HCT116 (cell line): ENCODE results near the gene TTLL11. TPM values are rescaled to one million over a fixed set of nuclear protein-coding genes. Genes with fewer than 3 reads are reported as not detected.

Experiments used
- ATAC-seq: fragments of 200-7000 bp; cut with Tn5 transposase; 2 replicates; pipeline ENCODE4 v1.9.1; 2020; ENCODE audit warnings: mild to moderate bottlenecking, moderate library complexity
- BruUV-seq: library from RNA; stranded (reverse); fragments of 400-500 nt; replicated peaks from 2 replicates; lab custom pipeline; 2021; lab: Mats Ljungman, UMichigan
- CTCF ChIA-PET: fragments of 300-600 bp; sonication (Branson Sonifier 250); formaldehyde crosslinking; loops from one replicate; lab custom pipeline; 2021; ENCODE audit warnings: antibody characterized with exemption; lab: Charles Lee
- POLR2A ChIA-PET: fragments of 300-600, 350-600 bp; sonication (Branson Sonifier 250); formaldehyde crosslinking; loops from one replicate; lab custom pipeline; 2021; ENCODE audit warnings: antibody characterized with exemption; lab: Charles Lee
- RAD21 ChIA-PET, 2 experiments: fragments of 300-600 bp; sonication (Branson Sonifier 250); formaldehyde crosslinking; loops; one replicate each; lab custom pipeline; 2023; ENCODE audit warnings: low total read pairs in 2 of 2; ENCODE audit not compliant: uncharacterized antibody in 2 of 2, unreplicated experiment in 2 of 2, low non-redundant PET in 1 of 2; lab: Charles Lee
- DNase-seq: peaks from one replicate; pipeline ENCODE4 v3.0.0-alpha.2; 2010; ENCODE audit warnings: low read depth, low spot score
- H2AFZ ChIP-seq: fragments of 200-600 bp; shearing (Covaris generic), sonication (generic); 2 replicates; pipeline ENCODE4 v1.6.1; 2017; ENCODE audit warnings: low read depth, mixed run types, mixed read lengths, antibody characterized with exemption, low read length; ENCODE audit not compliant: poor library complexity, severe bottlenecking
- H3K27ac ChIP-seq: 2 replicates; pipeline ENCODE4 v1.5.1; 2012; ENCODE audit warnings: low read depth, low read length
- H3K27me3 ChIP-seq: fragments of 200-600 bp; sonication (generic); 2 replicates; pipeline ENCODE4 v1.6.1; 2016; ENCODE audit warnings: mixed run types, low read length, mixed read lengths; ENCODE audit not compliant: insufficient read depth
- H3K36me3 ChIP-seq, 2 experiments: fragments of 200-500 bp in 1 of 2; fragments of 200-600 bp in 1 of 2; sonication (Bioruptor generic) in 1 of 2; sonication (generic) in 1 of 2; 2 replicates each; pipeline versions ENCODE4 v1.5.1 to v1.6.1; 2014 to 2016; ENCODE audit warnings: low read length in 2 of 2, inconsistent platforms in 1 of 2, mixed read lengths in 1 of 2, mixed run types in 1 of 2; ENCODE audit not compliant: insufficient read depth in 2 of 2, control insufficient read depth in 1 of 2
- H3K4me1 ChIP-seq, 2 experiments: fragments of 200-600 bp in 1 of 2; sonication (generic) in 1 of 2; 2 replicates each; pipeline versions ENCODE4 v1.5.1 to v1.6.1; 2012 to 2017; ENCODE audit warnings: low read length in 2 of 2, inconsistent platforms in 1 of 2, mild to moderate bottlenecking in 1 of 2, mixed read lengths in 1 of 2, mixed run types in 1 of 2, moderate library complexity in 1 of 2; ENCODE audit not compliant: insufficient read depth in 2 of 2, control insufficient read depth in 1 of 2
- H3K4me2 ChIP-seq: fragments of 200-600 bp; sonication (generic); 2 replicates; pipeline ENCODE4 v1.6.1; 2017; ENCODE audit warnings: mixed run types, low read length, mixed read lengths
- H3K4me3 ChIP-seq, 2 experiments: fragments of 200-600 bp in 1 of 2; sonication (generic) in 1 of 2; replicated peaks in 1 of 2; 2 replicates each; pipeline ENCODE4 v1.5.1; 2011 to 2016; ENCODE audit warnings: low read length in 2 of 2, control low read depth in 1 of 2, low read depth in 1 of 2, mild to moderate bottlenecking in 1 of 2, mixed read lengths in 1 of 2, mixed run types in 1 of 2
- H3K79me2 ChIP-seq: fragments of 200-600 bp; sonication (generic); 2 replicates; pipeline ENCODE4 v1.6.1; 2017; ENCODE audit warnings: mild to moderate bottlenecking, mixed run types, low read length, moderate library complexity, mixed read lengths; ENCODE audit not compliant: insufficient read depth
- H3K9ac ChIP-seq: fragments of 200-600 bp; sonication (generic); 2 replicates; pipeline ENCODE4 v1.6.1; 2016; ENCODE audit warnings: low read length, mixed read lengths
- H3K9me2 ChIP-seq: fragments of 200-600 bp; sonication (generic), shearing (Covaris generic); 2 replicates; pipeline ENCODE4 v1.6.1; 2017; ENCODE audit warnings: mixed run types, mild to moderate bottlenecking, moderate library complexity; ENCODE audit not compliant: insufficient read depth
- H3K9me3 ChIP-seq, 2 experiments: fragments of 200-500 bp in 1 of 2; fragments of 200-600 bp in 1 of 2; sonication (Bioruptor generic) in 1 of 2; sonication (generic) in 1 of 2; 2 replicates each; pipeline ENCODE4 v1.6.1; 2014 to 2017; ENCODE audit warnings: low read length in 2 of 2, mixed read lengths in 2 of 2, inconsistent platforms in 1 of 2, low read depth in 1 of 2, mild to moderate bottlenecking in 1 of 2, mixed run types in 1 of 2, moderate library complexity in 1 of 2; ENCODE audit not compliant: control insufficient read depth in 1 of 2, insufficient read depth in 1 of 2
- H4K20me1 ChIP-seq: fragments of 200-600 bp; sonication (generic), shearing (Covaris generic); 2 replicates; pipeline ENCODE4 v1.6.1; 2017; ENCODE audit warnings: mixed run types, mild to moderate bottlenecking, moderate library complexity; ENCODE audit not compliant: insufficient read depth
- CBX3 ChIP-seq: IDR thresholded peaks from 2 replicates; pipeline ENCODE4 v1.6.1; 2012; ENCODE audit warnings: low read depth
- CEBPB ChIP-seq: IDR thresholded peaks from 2 replicates; pipeline ENCODE4 v1.6.1; 2012; ENCODE audit warnings: low read depth
- CTCF ChIP-seq, 3 experiments: fragments of 200-600 bp in 1 of 3; sonication (generic) in 1 of 3; IDR thresholded peaks in 2 of 3; conservative IDR thresholded peaks in 1 of 3; 2 replicates each; pipeline ENCODE4 v1.5.1; 2012 to 2017; ENCODE audit warnings: low read depth in 2 of 3, low read length in 2 of 3, antibody characterized with exemption in 1 of 3, borderline replicate concordance in 1 of 3, control low read depth in 1 of 3, mild to moderate bottlenecking in 1 of 3, mixed read lengths in 1 of 3, mixed run types in 1 of 3, moderate library complexity in 1 of 3; ENCODE audit not compliant: insufficient read depth in 1 of 3
- ELF1 ChIP-seq: IDR thresholded peaks from 2 replicates; pipeline ENCODE4 v1.6.1; 2012; ENCODE audit warnings: low read depth, borderline replicate concordance
- EZH2 ChIP-seq: fragments of 200-600 bp; sonication (generic); IDR thresholded peaks from 2 replicates; pipeline ENCODE4 v1.6.1; 2017; ENCODE audit warnings: antibody characterized with exemption, mixed run types
- EZH2phosphoT487 ChIP-seq: fragments of 200-600 bp; IDR thresholded peaks from 2 replicates; pipeline ENCODE4 v1.6.1; 2018; ENCODE audit warnings: antibody characterized with exemption, borderline replicate concordance
- FOSL1 ChIP-seq: IDR thresholded peaks from 2 replicates; pipeline ENCODE4 v1.6.1; 2012; ENCODE audit warnings: low read depth
- JUND ChIP-seq: IDR thresholded peaks from 2 replicates; pipeline ENCODE4 v1.6.1; 2012
- MAX ChIP-seq: IDR thresholded peaks from 2 replicates; pipeline ENCODE4 v1.6.1; 2012
- POLR2A ChIP-seq: IDR thresholded peaks from 2 replicates; pipeline ENCODE4 v1.7.0; 2011; ENCODE audit warnings: borderline replicate concordance; ENCODE audit not compliant: insufficient read depth, insufficient read length; ENCODE audit errors: extremely low read depth
- RAD21 ChIP-seq: IDR thresholded peaks from 2 replicates; pipeline ENCODE4 v1.6.1; 2012; ENCODE audit warnings: low read depth, mild to moderate bottlenecking
- REST ChIP-seq: IDR thresholded peaks from 2 replicates; pipeline ENCODE4 v1.6.1; 2012; ENCODE audit warnings: low read depth
- SIN3A ChIP-seq: IDR thresholded peaks from 2 replicates; pipeline ENCODE4 v1.6.1; 2012; ENCODE audit warnings: low read depth
- SP1 ChIP-seq: IDR thresholded peaks from 2 replicates; pipeline ENCODE4 v1.6.1; 2012; ENCODE audit warnings: low read depth
- TCF7L2 ChIP-seq: IDR thresholded peaks from 2 replicates; pipeline ENCODE4 v1.7.0; 2011; ENCODE audit warnings: borderline replicate concordance, inconsistent platforms; ENCODE audit not compliant: insufficient read depth, insufficient read length; ENCODE audit errors: extremely low read depth
- YY1 ChIP-seq: IDR thresholded peaks from 2 replicates; pipeline ENCODE4 v1.6.1; 2011; ENCODE audit warnings: low read length, low read depth, moderate library complexity, mild to moderate bottlenecking; ENCODE audit not compliant: insufficient replicate concordance; ENCODE audit errors: extremely low read depth
- ZBTB33 ChIP-seq: IDR thresholded peaks from 2 replicates; pipeline ENCODE4 v1.6.1; 2011; ENCODE audit warnings: mild to moderate bottlenecking, low read length, moderate library complexity; ENCODE audit not compliant: insufficient replicate concordance; ENCODE audit errors: extremely low read depth
- ZFX ChIP-seq: fragments of 450-650 bp; IDR thresholded peaks from 2 replicates; pipeline ENCODE4 v1.6.1; 2017
- ZNF274 ChIP-seq: fragments of 200-500 bp; sonication (Bioruptor generic); IDR thresholded peaks from 2 replicates; pipeline ENCODE4 v1.6.1; 2014; ENCODE audit warnings: mild to moderate bottlenecking, low read depth, low read length, inconsistent platforms
- intact Hi-C: fragments of 100-400 bp; cut with micrococcal nuclease; formaldehyde crosslinking; loops from 2 replicates; pipeline ENCODE4 v1.10.0; 2022
- total RNA-seq: library from RNA; stranded (reverse); gene quantifications from one replicate; pipeline ENCODE4 v1.2.1, GENCODE V29; 2021; ENCODE audit not compliant: unreplicated experiment

Gene TTLL11
- total RNA-seq, 1 experiment from 2014 or later = 2.2 TPM

- H3K4me1 ChIP-seq = no peaks in the 10 kb centered on the region
- no peak; the same call in 1 of the 2 replicates for ATAC-seq
- CTCF ChIA-PET = no interaction called here
Measured at GRCh38 chr9:121871431-121872025, 221.6 kb downstream of the TTLL11 start.

More at GRCh38 chr9:121871431-121872025, 221.6 kb downstream of the TTLL11 start:
- Histone ChIP-seq H3K9me2 (no peaks in the 10 kb centered on the region), H3K79me2 (no peaks in the 10 kb centered on the region), H3K36me3 (no peaks in the 10 kb centered on the region), H2AFZ (no peak overlapping the region), H3K9me3 (no peaks in the 10 kb centered on the region), H3K4me2 (no peak overlapping the region), H3K27ac (no peak overlapping the region), H3K27me3 (no peaks in the 10 kb centered on the region), H3K9ac (no peak overlapping the region), H4K20me1 (no peaks in the 10 kb centered on the region), H3K4me3 (no peak overlapping the region)
- no peak for DNase-seq
- BruUV-seq = no TSS peak
- no peak for TF ChIP-seq ZBTB33
- no peak for TF ChIP-seq REST
- TF ChIP-seq CTCF (IDR thresholded peaks at IDR 0.05 in 2 of 3, conservative IDR thresholded peaks at IDR 0.05 in 1 of 3; ENCODE audit: borderline replicate concordance in 1 of 3, insufficient read depth in 1 of 3, low read depth in 2 of 3, low read length in 2 of 3) = no peak
- no peak for TF ChIP-seq TCF7L2
- TF ChIP-seq POLR2A = no peak
- TF ChIP-seq EZH2phosphoT487 = no peak
- TF ChIP-seq SP1 = no peak
- no peak for TF ChIP-seq ELF1
- TF ChIP-seq ZFX = no peak
- TF ChIP-seq ZNF274 = no peak
- TF ChIP-seq YY1 = no peak
- TF ChIP-seq JUND = no peak
- TF ChIP-seq CBX3 = no peak
- TF ChIP-seq CEBPB = no peak
- no peak for TF ChIP-seq RAD21
- no peak for TF ChIP-seq MAX
- no peak for TF ChIP-seq SIN3A
- no peak for TF ChIP-seq EZH2
- no peak for TF ChIP-seq FOSL1
- POLR2A ChIA-PET = no interaction called here
- RAD21 ChIA-PET = no interaction called here
- intact Hi-C loops = no loop called here
